Duodenal mucosa (tissue), 2 donors: ENCODE data around the gene LANCL2.

Source experiments
- H3K27ac ChIP-seq: one replicate; pipeline ENCODE4 v1.7.0; 2013; ENCODE audit warnings: low read depth, low read length
- H3K27me3 ChIP-seq, 2 donors: one replicate each; pipeline ENCODE4 v1.7.0; 2013; ENCODE audit warnings: low read length in 2 of 2, control low read depth in 1 of 2; ENCODE audit not compliant: insufficient read depth in 2 of 2, control insufficient read depth in 1 of 2
- H3K36me3 ChIP-seq, 2 donors: one replicate each; pipeline ENCODE4 v1.7.0; 2013; ENCODE audit warnings: low read length in 2 of 2, control low read depth in 1 of 2; ENCODE audit not compliant: insufficient read depth in 2 of 2, control insufficient read depth in 1 of 2
- H3K4me1 ChIP-seq, 2 donors: one replicate each; pipeline ENCODE4 v1.7.0; 2013; ENCODE audit warnings: low read length in 2 of 2, control low read depth in 1 of 2; ENCODE audit not compliant: insufficient read depth in 2 of 2, control insufficient read depth in 1 of 2
- H3K4me3 ChIP-seq, 2 donors: one replicate each; pipeline ENCODE4 v1.7.0; 2013; ENCODE audit warnings: low read length in 2 of 2, low read depth in 1 of 2
- H3K9ac ChIP-seq, 2 donors: one replicate each; pipeline ENCODE4 v1.7.0; 2013; ENCODE audit warnings: low read length in 2 of 2, low read depth in 1 of 2
- H3K9me3 ChIP-seq, 2 donors: one replicate each; pipeline ENCODE4 v1.7.0; 2013; ENCODE audit warnings: low read length in 2 of 2, control low read depth in 1 of 2; ENCODE audit not compliant: control insufficient read depth in 1 of 2

LANCL2 gene

GRCh38 chr7:55436457-55436856 is 71.3 kb downstream of the LANCL2 start:
- H3K27ac ChIP-seq, result no peak overlapping the region
- no peaks in the 10 kb centered on the region for H3K27me3 ChIP-seq
- H3K4me1 ChIP-seq, result no peaks in the 10 kb centered on the region
- H3K4me3 ChIP-seq, result no peak overlapping the region
- no peaks in the 10 kb centered on the region for H3K36me3 ChIP-seq
- H3K9ac ChIP-seq, result no peak overlapping the region
- no peaks in the 10 kb centered on the region for H3K9me3 ChIP-seq

GRCh38 chr7:55437375-55437774 is 72.2 kb downstream of the LANCL2 start:
- H3K36me3 ChIP-seq, result no peaks in the 10 kb centered on the region

GRCh38 chr7:55438085-55438756 is 73.1 kb downstream of the LANCL2 start:
- Histone ChIP-seq H3K27ac (no peak overlapping the region), H3K4me3 (no peak overlapping the region), H3K4me1 (no peaks in the 10 kb centered on the region), H3K9me3 (no peaks in the 10 kb centered on the region), H3K27me3 (no peaks in the 10 kb centered on the region), H3K9ac (no peak overlapping the region), H3K36me3 (no peaks in the 10 kb centered on the region)

More at GRCh38 chr7:55437375-55437774, 72.2 kb downstream of the LANCL2 start:
- Histone ChIP-seq H3K27ac (no peak overlapping the region), H3K9ac (no peak overlapping the region), H3K4me1 (no peaks in the 10 kb centered on the region), H3K27me3 (no peaks in the 10 kb centered on the region), H3K9me3 (no peaks in the 10 kb centered on the region), H3K4me3 (no peak overlapping the region)

- Histone ChIP-seq H3K9me3 (no peaks in the 10 kb centered on the region), H3K27me3 (no peaks in the 10 kb centered on the region), H3K4me1 (no peaks in the 10 kb centered on the region), H3K27ac (no peak overlapping the region), H3K4me3 (no peak overlapping the region), H3K36me3 (no peaks in the 10 kb centered on the region), H3K9ac (no peak overlapping the region)
Measured at GRCh38 chr7:55438757-55439525, 73.8 kb downstream of the LANCL2 start.

GRCh38 chr7:55439627-55440026 is 74.5 kb downstream of the LANCL2 start:
- H3K27me3 ChIP-seq, result no peaks in the 10 kb centered on the region
- no peaks in the 10 kb centered on the region for H3K4me1 ChIP-seq
- H3K36me3 ChIP-seq, result no peaks in the 10 kb centered on the region
- H3K9ac ChIP-seq, result no peak overlapping the region
- H3K4me3 ChIP-seq, result no peak overlapping the region
- H3K27ac ChIP-seq, result no peak overlapping the region
- no peaks in the 10 kb centered on the region for H3K9me3 ChIP-seq

- H3K4me3 ChIP-seq, result no peak overlapping the region
- H3K27me3 ChIP-seq, result no peaks in the 10 kb centered on the region
- H3K9ac ChIP-seq, result no peak overlapping the region
- H3K36me3 ChIP-seq, result no peaks in the 10 kb centered on the region
- H3K4me1 ChIP-seq, result no peaks in the 10 kb centered on the region
- no peak overlapping the region for H3K27ac ChIP-seq
- no peaks in the 10 kb centered on the region for H3K9me3 ChIP-seq
Measured at GRCh38 chr7:55440040-55440690, 75.0 kb downstream of the LANCL2 start.

GRCh38 chr7:55441002-55441401 is 75.9 kb downstream of the LANCL2 start:
- H3K36me3 ChIP-seq, result no peaks in the 10 kb centered on the region
- no peaks in the 10 kb centered on the region for H3K4me1 ChIP-seq
- H3K9me3 ChIP-seq, result no peaks in the 10 kb centered on the region
- no peaks in the 10 kb centered on the region for H3K27me3 ChIP-seq
- H3K9ac ChIP-seq, result no peak overlapping the region
- no peak overlapping the region for H3K4me3 ChIP-seq
- no peak overlapping the region for H3K27ac ChIP-seq

GRCh38 chr7:55441774-55442522 is 76.8 kb downstream of the LANCL2 start:
- H3K27ac ChIP-seq, result no peak overlapping the region
- no peaks in the 10 kb centered on the region for H3K36me3 ChIP-seq
- H3K27me3 ChIP-seq, result no peaks in the 10 kb centered on the region
- H3K9me3 ChIP-seq, result no peaks in the 10 kb centered on the region
- no peak overlapping the region for H3K9ac ChIP-seq
- no peaks in the 10 kb centered on the region for H3K4me1 ChIP-seq
- H3K4me3 ChIP-seq, result no peak overlapping the region

- H3K36me3 ChIP-seq, result no peaks in the 10 kb centered on the region
- H3K9me3 ChIP-seq, result no peaks in the 10 kb centered on the region
- no peak overlapping the region for H3K9ac ChIP-seq
- H3K4me3 ChIP-seq, result no peak overlapping the region
- no peak overlapping the region for H3K27ac ChIP-seq
- no peaks in the 10 kb centered on the region for H3K27me3 ChIP-seq
- no peaks in the 10 kb centered on the region for H3K4me1 ChIP-seq
Measured at GRCh38 chr7:55444786-55445185, 79.6 kb downstream of the LANCL2 start.

- Histone ChIP-seq H3K27ac (no peak overlapping the region), H3K4me3 (no peak overlapping the region), H3K27me3 (no peaks in the 10 kb centered on the region), H3K36me3 (no peaks in the 10 kb centered on the region), H3K4me1 (no peaks in the 10 kb centered on the region), H3K9ac (no peak overlapping the region), H3K9me3 (no peaks in the 10 kb centered on the region)
Measured at GRCh38 chr7:55448526-55448925, 83.4 kb downstream of the LANCL2 start.
